Measurements from ENCODE around the gene SPATA31E1.
A peak's percentile ranks its signal among the peaks of the same experiment; 100 is the strongest.
"Not testable (repeated sequence)": the region's sequence is repeated elsewhere in the genome, so short reads cannot be mapped to it uniquely, and the experiment has no call there.

The SPATA31E1 gene

GRCh38 chr9:87887661-87888480, 5.2 kb downstream of the SPATA31E1 start:
- Mint-ChIP-seq H3K4me3 (no peak overlapping the region), H3K9me3 (no peaks in the 10 kb centered on the region), H3K36me3 (no peaks in the 10 kb centered on the region), H3K4me1 (no peaks in the 10 kb centered on the region), H3K27ac (no peak overlapping the region), H3K27me3 (peaks cover 24% of the 10 kb centered on the region)
- no peak for ATAC-seq

- no peaks in the 10 kb centered on the region for H3K4me1 Mint-ChIP-seq
- peaks cover 24% of the 10 kb centered on the region for H3K27me3 Mint-ChIP-seq
- H3K4me3 Mint-ChIP-seq: no peak overlapping the region
- no peak for ATAC-seq
- no peak overlapping the region for H3K27ac Mint-ChIP-seq
- H3K9me3 Mint-ChIP-seq: no peaks in the 10 kb centered on the region
- no peaks in the 10 kb centered on the region for H3K36me3 Mint-ChIP-seq
Measured at GRCh38 chr9:87888501-87888900, 5.8 kb downstream of the SPATA31E1 start.

GRCh38 chr9:87889065-87889881, 6.6 kb downstream of the SPATA31E1 start:
- no peaks in the 10 kb centered on the region for H3K36me3 Mint-ChIP-seq
- H3K4me1 Mint-ChIP-seq: no peaks in the 10 kb centered on the region
- H3K9me3 Mint-ChIP-seq: peaks cover 3% of the 10 kb centered on the region
- peak; percentile 18 for ATAC-seq
- peaks cover 24% of the 10 kb centered on the region for H3K27me3 Mint-ChIP-seq
- H3K27ac Mint-ChIP-seq: no peak overlapping the region
- H3K4me3 Mint-ChIP-seq: no peak overlapping the region

- no peak overlapping the region for H3K27ac Mint-ChIP-seq
- peak; percentile 18 for ATAC-seq
- peaks cover 20% of the 10 kb centered on the region for H3K27me3 Mint-ChIP-seq
- peaks cover 3% of the 10 kb centered on the region for H3K9me3 Mint-ChIP-seq
- H3K4me3 Mint-ChIP-seq: no peak overlapping the region
- H3K4me1 Mint-ChIP-seq: no peaks in the 10 kb centered on the region
- no peaks in the 10 kb centered on the region for H3K36me3 Mint-ChIP-seq
Measured at GRCh38 chr9:87889882-87890252, 7.2 kb downstream of the SPATA31E1 start.

- no peak overlapping the region for H3K27ac Mint-ChIP-seq
- no peak for ATAC-seq
- H3K27me3 Mint-ChIP-seq: peaks cover 11% of the 10 kb centered on the region
- no peaks in the 10 kb centered on the region for H3K4me1 Mint-ChIP-seq
- no peaks in the 10 kb centered on the region for H3K36me3 Mint-ChIP-seq
- peaks cover 3% of the 10 kb centered on the region for H3K9me3 Mint-ChIP-seq
- H3K4me3 Mint-ChIP-seq: no peak overlapping the region
Measured at GRCh38 chr9:87890837-87891236, 8.2 kb downstream of the SPATA31E1 start.

- peaks cover 1% of the 10 kb centered on the region for H3K27me3 Mint-ChIP-seq
- H3K9me3 Mint-ChIP-seq: peaks cover 3% of the 10 kb centered on the region
- no peaks in the 10 kb centered on the region for H3K4me1 Mint-ChIP-seq
- no peak overlapping the region for H3K4me3 Mint-ChIP-seq
- H3K36me3 Mint-ChIP-seq: no peaks in the 10 kb centered on the region
- H3K27ac Mint-ChIP-seq: no peak overlapping the region
- ATAC-seq: no peak
Measured at GRCh38 chr9:87891754-87892153, 9.1 kb downstream of the SPATA31E1 start.

- H3K4me1 Mint-ChIP-seq: no peaks in the 10 kb centered on the region
- no peak for ATAC-seq
- no peak overlapping the region for H3K27ac Mint-ChIP-seq
- H3K9me3 Mint-ChIP-seq: peaks cover 6% of the 10 kb centered on the region
- H3K36me3 Mint-ChIP-seq: no peaks in the 10 kb centered on the region
- no peak overlapping the region for H3K4me3 Mint-ChIP-seq
- no peaks in the 10 kb centered on the region for H3K27me3 Mint-ChIP-seq
Measured at GRCh38 chr9:87892956-87893355, 10.3 kb downstream of the SPATA31E1 start.

GRCh38 chr9:87894998-87895625, 12.4 kb downstream of the SPATA31E1 start:
- H3K27ac Mint-ChIP-seq: no peak overlapping the region
- ATAC-seq: no peak
- H3K4me1 Mint-ChIP-seq: no peaks in the 10 kb centered on the region
- peaks cover 6% of the 10 kb centered on the region for H3K9me3 Mint-ChIP-seq
- no peaks in the 10 kb centered on the region for H3K36me3 Mint-ChIP-seq
- no peaks in the 10 kb centered on the region for H3K27me3 Mint-ChIP-seq
- H3K4me3 Mint-ChIP-seq: no peak overlapping the region

- no peaks in the 10 kb centered on the region for H3K27me3 Mint-ChIP-seq
- H3K27ac Mint-ChIP-seq: no peak overlapping the region
- H3K36me3 Mint-ChIP-seq: no peaks in the 10 kb centered on the region
- H3K4me3 Mint-ChIP-seq: no peak overlapping the region
- no peaks in the 10 kb centered on the region for H3K4me1 Mint-ChIP-seq
- peaks cover 11% of the 10 kb centered on the region for H3K9me3 Mint-ChIP-seq
- no peak for ATAC-seq
Measured at GRCh38 chr9:87896891-87897290, 14.2 kb downstream of the SPATA31E1 start.

GRCh38 chr9:87898151-87898550, 15.5 kb downstream of the SPATA31E1 start:
- no peaks in the 10 kb centered on the region for H3K27me3 Mint-ChIP-seq
- H3K36me3 Mint-ChIP-seq: no peaks in the 10 kb centered on the region
- H3K9me3 Mint-ChIP-seq: peaks cover 11% of the 10 kb centered on the region
- H3K4me1 Mint-ChIP-seq: no peaks in the 10 kb centered on the region
- H3K27ac Mint-ChIP-seq: no peak overlapping the region
- ATAC-seq: no peak
- no peak overlapping the region for H3K4me3 Mint-ChIP-seq

GRCh38 chr9:87902371-87902770, 19.7 kb downstream of the SPATA31E1 start:
- not testable (repeated sequence) for ATAC-seq, H3K36me3 Mint-ChIP-seq, H3K27ac Mint-ChIP-seq, H3K27me3 Mint-ChIP-seq, H3K4me1 Mint-ChIP-seq, H3K4me3 Mint-ChIP-seq
- H3K9me3 Mint-ChIP-seq: peaks cover 17% of the 10 kb centered on the region

GRCh38 chr9:87909310-87910041, 26.8 kb downstream of the SPATA31E1 start:
- H3K4me1 Mint-ChIP-seq: no peaks in the 10 kb centered on the region
- H3K27me3 Mint-ChIP-seq: no peaks in the 10 kb centered on the region
- peak; percentile 66 for ATAC-seq
- H3K36me3 Mint-ChIP-seq: no peaks in the 10 kb centered on the region
- no peak overlapping the region for H3K4me3 Mint-ChIP-seq
- H3K27ac Mint-ChIP-seq: no peak overlapping the region
- H3K9me3 Mint-ChIP-seq: peaks cover 10% of the 10 kb centered on the region

- no peak overlapping the region for H3K27ac Mint-ChIP-seq
- H3K4me1 Mint-ChIP-seq: no peaks in the 10 kb centered on the region
- no peak overlapping the region for H3K4me3 Mint-ChIP-seq
- no peaks in the 10 kb centered on the region for H3K36me3 Mint-ChIP-seq
- H3K27me3 Mint-ChIP-seq: no peaks in the 10 kb centered on the region
- ATAC-seq: no peak
- peaks cover 6% of the 10 kb centered on the region for H3K9me3 Mint-ChIP-seq
Measured at GRCh38 chr9:87910821-87911220, 28.1 kb downstream of the SPATA31E1 start.

GRCh38 chr9:87917662-87918061, 35.0 kb downstream of the SPATA31E1 start, which contains the start of gene SPATA31C1:
SPATA31C1 (plus strand) TSS chr9:87917962.
- not testable (repeated sequence) for H3K4me1 Mint-ChIP-seq, H3K9me3 Mint-ChIP-seq

GRCh38 chr9:87919013-87919412, 36.3 kb downstream of the SPATA31E1 start:
- not testable (repeated sequence) for H3K36me3 Mint-ChIP-seq, ATAC-seq, H3K9me3 Mint-ChIP-seq, H3K27ac Mint-ChIP-seq, H3K27me3 Mint-ChIP-seq, H3K4me3 Mint-ChIP-seq, H3K4me1 Mint-ChIP-seq

More at GRCh38 chr9:87917662-87918061, 35.0 kb downstream of the SPATA31E1 start, which contains the start of gene SPATA31C1:
- H3K27me3 Mint-ChIP-seq, H3K4me3 Mint-ChIP-seq, H3K27ac Mint-ChIP-seq, H3K36me3 Mint-ChIP-seq, ATAC-seq: not testable (repeated sequence)
